Measurements from ENCODE around the gene GNL2.

DNA sequence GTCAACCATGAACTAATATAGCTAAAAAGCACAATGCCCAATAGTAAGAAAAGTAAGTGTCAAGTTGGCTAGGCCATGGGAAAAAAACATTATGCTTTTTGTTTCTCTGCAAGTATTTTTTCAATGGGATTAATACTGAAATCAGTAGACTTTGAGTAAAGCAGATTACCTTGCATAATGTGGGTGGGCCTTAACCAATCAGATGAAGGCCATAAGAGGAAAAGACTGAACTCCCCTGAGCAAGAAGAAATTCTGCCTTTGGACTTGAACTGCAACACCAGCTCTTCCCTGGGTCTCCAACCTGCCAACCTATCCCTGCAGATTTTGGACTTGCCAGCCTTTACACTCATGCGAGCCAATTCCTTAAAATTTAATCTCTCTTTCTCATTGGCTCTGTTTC lies 45.3 kb upstream of the GNL2 start:
- TF ChIP-seq, protein P1, sequence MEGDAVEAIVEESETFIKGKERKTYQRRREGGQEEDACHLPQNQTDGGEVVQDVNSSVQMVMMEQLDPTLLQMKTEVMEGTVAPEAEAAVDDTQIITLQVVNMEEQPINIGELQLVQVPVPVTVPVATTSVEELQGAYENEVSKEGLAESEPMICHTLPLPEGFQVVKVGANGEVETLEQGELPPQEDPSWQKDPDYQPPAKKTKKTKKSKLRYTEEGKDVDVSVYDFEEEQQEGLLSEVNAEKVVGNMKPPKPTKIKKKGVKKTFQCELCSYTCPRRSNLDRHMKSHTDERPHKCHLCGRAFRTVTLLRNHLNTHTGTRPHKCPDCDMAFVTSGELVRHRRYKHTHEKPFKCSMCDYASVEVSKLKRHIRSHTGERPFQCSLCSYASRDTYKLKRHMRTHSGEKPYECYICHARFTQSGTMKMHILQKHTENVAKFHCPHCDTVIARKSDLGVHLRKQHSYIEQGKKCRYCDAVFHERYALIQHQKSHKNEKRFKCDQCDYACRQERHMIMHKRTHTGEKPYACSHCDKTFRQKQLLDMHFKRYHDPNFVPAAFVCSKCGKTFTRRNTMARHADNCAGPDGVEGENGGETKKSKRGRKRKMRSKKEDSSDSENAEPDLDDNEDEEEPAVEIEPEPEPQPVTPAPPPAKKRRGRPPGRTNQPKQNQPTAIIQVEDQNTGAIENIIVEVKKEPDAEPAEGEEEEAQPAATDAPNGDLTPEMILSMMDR (IDR thresholded peaks at IDR 0.05; ENCODE audit: low read depth, low read length, poor library complexity, severe bottlenecking), result no peak
- no peak for TF ChIP-seq EZH2phosphoT487 (IDR thresholded peaks at IDR 0.05; ENCODE audit: borderline replicate concordance, low read length)

Measured in DOHH2 (cell line).